HG03280 (cell line): ENCODE results near the gene PCDHB2.
"Not testable (repeated sequence)": the region's sequence is repeated elsewhere in the genome, so short reads cannot be mapped to it uniquely, and the experiment has no call there.

ENCODE experiments used
- ATAC-seq: cut with Tn5 transposase; IDR thresholded peaks from one replicate; pipeline ENCODE4 v1.9.1; 2021; ENCODE audit warnings: mild to moderate bottlenecking, moderate library complexity; ENCODE audit not compliant: unreplicated experiment

PCDHB2 gene

GRCh38 chr5:141135718-141136266, 41.4 kb downstream of the PCDHB2 start:
- ATAC-seq, result no peak

- ATAC-seq, result not testable (repeated sequence)
Measured at GRCh38 chr5:141137346-141137745, 42.9 kb downstream of the PCDHB2 start.
